Measurements from ENCODE around the gene PDLIM4.

- TF ChIP-seq POLR2A (IDR thresholded peaks at IDR 0.05), result no peak
- TF ChIP-seq, protein P1, sequence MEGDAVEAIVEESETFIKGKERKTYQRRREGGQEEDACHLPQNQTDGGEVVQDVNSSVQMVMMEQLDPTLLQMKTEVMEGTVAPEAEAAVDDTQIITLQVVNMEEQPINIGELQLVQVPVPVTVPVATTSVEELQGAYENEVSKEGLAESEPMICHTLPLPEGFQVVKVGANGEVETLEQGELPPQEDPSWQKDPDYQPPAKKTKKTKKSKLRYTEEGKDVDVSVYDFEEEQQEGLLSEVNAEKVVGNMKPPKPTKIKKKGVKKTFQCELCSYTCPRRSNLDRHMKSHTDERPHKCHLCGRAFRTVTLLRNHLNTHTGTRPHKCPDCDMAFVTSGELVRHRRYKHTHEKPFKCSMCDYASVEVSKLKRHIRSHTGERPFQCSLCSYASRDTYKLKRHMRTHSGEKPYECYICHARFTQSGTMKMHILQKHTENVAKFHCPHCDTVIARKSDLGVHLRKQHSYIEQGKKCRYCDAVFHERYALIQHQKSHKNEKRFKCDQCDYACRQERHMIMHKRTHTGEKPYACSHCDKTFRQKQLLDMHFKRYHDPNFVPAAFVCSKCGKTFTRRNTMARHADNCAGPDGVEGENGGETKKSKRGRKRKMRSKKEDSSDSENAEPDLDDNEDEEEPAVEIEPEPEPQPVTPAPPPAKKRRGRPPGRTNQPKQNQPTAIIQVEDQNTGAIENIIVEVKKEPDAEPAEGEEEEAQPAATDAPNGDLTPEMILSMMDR (IDR thresholded peaks at IDR 0.05), result no peak
Measured at GRCh38 chr5:132321109-132321721, 63.7 kb downstream of the PDLIM4 start.

All from heart left ventricle (tissue), 13 donors.